Neural cell (in vitro differentiated cells): ENCODE results near the gene CCDC40. TPM values are rescaled to one million over a fixed set of nuclear protein-coding genes. Genes with fewer than 3 reads are reported as not detected.

Experiments
- H2AFZ ChIP-seq: fragments of 200-600, 300-800 bp; sonication (generic), shearing (Covaris generic); 2 replicates; pipeline ENCODE4 v1.6.0; 2014; ENCODE audit warnings: low read depth, mild to moderate bottlenecking, antibody characterized with exemption, low read length, moderate library complexity
- H3F3A ChIP-seq: fragments of 200-600 bp; shearing (Covaris generic); 2 replicates; pipeline ENCODE4 v1.6.1; 2016; ENCODE audit warnings: mild to moderate bottlenecking, moderate library complexity, mixed read lengths, antibody characterized with exemption, low read length; ENCODE audit not compliant: insufficient read depth, poor library complexity, severe bottlenecking
- H3K27ac ChIP-seq: fragments of 200-600, 300-800 bp; sonication (generic), shearing (Covaris generic); 2 replicates; pipeline ENCODE4 v1.5.1; 2014; ENCODE audit warnings: mild to moderate bottlenecking, low read length, moderate library complexity
- H3K27me3 ChIP-seq: fragments of 300-800, 200-600 bp; sonication (generic), shearing (Covaris generic); 2 replicates; pipeline ENCODE4 v1.6.0; 2014; ENCODE audit warnings: mild to moderate bottlenecking, low read depth, low read length, moderate library complexity; ENCODE audit not compliant: insufficient read depth
- H3K36me3 ChIP-seq: fragments of 300-800, 200-600 bp; sonication (generic), shearing (Covaris generic); 2 replicates; pipeline ENCODE4 v1.5.1; 2014; ENCODE audit warnings: mild to moderate bottlenecking, antibody characterized with exemption, low read length, moderate library complexity; ENCODE audit not compliant: insufficient read depth
- H3K4me2 ChIP-seq: fragments of 300-800, 200-600 bp; sonication (generic), shearing (Covaris generic); 2 replicates; pipeline ENCODE4 v1.6.0; 2014; ENCODE audit warnings: mild to moderate bottlenecking, low read length
- H3K4me3 ChIP-seq: fragments of 300-800, 200-600 bp; sonication (generic), shearing (Covaris generic); 2 replicates; pipeline ENCODE4 v1.5.1; 2014; ENCODE audit warnings: mild to moderate bottlenecking, low read length, moderate library complexity
- H3K79me2 ChIP-seq: fragments of 200-600 bp; shearing (Covaris generic); replicated peaks from 2 replicates; pipeline ENCODE4 v1.6.0; 2014; ENCODE audit warnings: mild to moderate bottlenecking, low read length, moderate library complexity; ENCODE audit not compliant: insufficient read depth
- H3K9ac ChIP-seq: fragments of 300-800, 200-600 bp; sonication (generic), shearing (Covaris generic); 2 replicates; pipeline ENCODE4 v1.6.1; 2016; ENCODE audit warnings: mild to moderate bottlenecking, low read length, mixed read lengths
- H3K9me2 ChIP-seq: fragments of 200-600 bp; shearing (Covaris generic); 2 replicates; pipeline ENCODE4 v1.6.1; 2016; ENCODE audit warnings: mild to moderate bottlenecking, low read length, mixed read lengths; ENCODE audit not compliant: insufficient read depth
- H3K9me3 ChIP-seq: fragments of 200-600, 300-800 bp; sonication (generic), shearing (Covaris generic); 2 replicates; pipeline ENCODE4 v1.6.1; 2016; ENCODE audit warnings: mild to moderate bottlenecking, mixed run types, low read length, moderate library complexity, mixed read lengths
- H4K20me1 ChIP-seq: fragments of 200-600 bp; shearing (Covaris generic); 2 replicates; pipeline ENCODE4 v1.6.1; 2016; ENCODE audit warnings: mild to moderate bottlenecking, mixed run types; ENCODE audit not compliant: insufficient read depth
- EP300 ChIP-seq: fragments of 450-650 bp; conservative IDR thresholded peaks from 2 replicates; pipeline ENCODE4 v1.6.1; 2014; ENCODE audit warnings: antibody characterized with exemption, mild to moderate bottlenecking, moderate library complexity; ENCODE audit not compliant: poor library complexity, severe bottlenecking
- EZH2 ChIP-seq: fragments of 200-600, 300-800 bp; shearing (Covaris generic), sonication (generic); IDR thresholded peaks from 2 replicates; pipeline ENCODE4 v1.6.1; 2014; ENCODE audit warnings: antibody characterized with exemption, low read length, borderline replicate concordance, mild to moderate bottlenecking; ENCODE audit not compliant: insufficient read depth, poor library complexity, severe bottlenecking
- MXI1 ChIP-seq: fragments of 450-650 bp; conservative IDR thresholded peaks from 2 replicates; pipeline ENCODE4 v1.6.1; 2014; ENCODE audit warnings: antibody characterized with exemption, mild to moderate bottlenecking; ENCODE audit not compliant: poor library complexity, severe bottlenecking
- POLR2AphosphoS5 ChIP-seq: IDR thresholded peaks from 2 replicates; pipeline ENCODE4 v1.6.1; 2012
- RAD21 ChIP-seq: fragments of 450-650 bp; conservative IDR thresholded peaks from 2 replicates; pipeline ENCODE4 v1.6.1; 2014; ENCODE audit warnings: antibody characterized with exemption, mild to moderate bottlenecking, moderate library complexity
- SMC3 ChIP-seq: fragments of 450-650 bp; conservative IDR thresholded peaks from 2 replicates; pipeline ENCODE4 v1.6.1; 2014; ENCODE audit warnings: antibody characterized with exemption, mild to moderate bottlenecking, moderate library complexity; ENCODE audit not compliant: poor library complexity
- TAF1 ChIP-seq: IDR thresholded peaks from 2 replicates; pipeline ENCODE4 v1.6.1; 2012; ENCODE audit warnings: low read depth
- polyA plus RNA-seq: library from polyadenylated mRNA; depleted of rRNA; stranded (reverse); fragments of >200 nt; gene quantifications from 2 replicates; pipeline ENCODE4 v1.2.3, GENCODE V29; 2014
- TF ChIP-seq, protein P1 (sequence below): fragments of 450-650 bp; IDR thresholded peaks from 2 replicates; pipeline ENCODE4 v1.5.1; 2014; ENCODE audit warnings: antibody characterized with exemption, mild to moderate bottlenecking, moderate library complexity; ENCODE audit not compliant: poor library complexity, severe bottlenecking
- TF ChIP-seq, protein P2 (sequence below): IDR thresholded peaks from 2 replicates; pipeline ENCODE4 v1.6.1; 2012; ENCODE audit warnings: borderline replicate concordance

Gene CCDC40
- polyA plus RNA-seq, 1 donor from 2014 or later, result 5.5 TPM

DNA sequence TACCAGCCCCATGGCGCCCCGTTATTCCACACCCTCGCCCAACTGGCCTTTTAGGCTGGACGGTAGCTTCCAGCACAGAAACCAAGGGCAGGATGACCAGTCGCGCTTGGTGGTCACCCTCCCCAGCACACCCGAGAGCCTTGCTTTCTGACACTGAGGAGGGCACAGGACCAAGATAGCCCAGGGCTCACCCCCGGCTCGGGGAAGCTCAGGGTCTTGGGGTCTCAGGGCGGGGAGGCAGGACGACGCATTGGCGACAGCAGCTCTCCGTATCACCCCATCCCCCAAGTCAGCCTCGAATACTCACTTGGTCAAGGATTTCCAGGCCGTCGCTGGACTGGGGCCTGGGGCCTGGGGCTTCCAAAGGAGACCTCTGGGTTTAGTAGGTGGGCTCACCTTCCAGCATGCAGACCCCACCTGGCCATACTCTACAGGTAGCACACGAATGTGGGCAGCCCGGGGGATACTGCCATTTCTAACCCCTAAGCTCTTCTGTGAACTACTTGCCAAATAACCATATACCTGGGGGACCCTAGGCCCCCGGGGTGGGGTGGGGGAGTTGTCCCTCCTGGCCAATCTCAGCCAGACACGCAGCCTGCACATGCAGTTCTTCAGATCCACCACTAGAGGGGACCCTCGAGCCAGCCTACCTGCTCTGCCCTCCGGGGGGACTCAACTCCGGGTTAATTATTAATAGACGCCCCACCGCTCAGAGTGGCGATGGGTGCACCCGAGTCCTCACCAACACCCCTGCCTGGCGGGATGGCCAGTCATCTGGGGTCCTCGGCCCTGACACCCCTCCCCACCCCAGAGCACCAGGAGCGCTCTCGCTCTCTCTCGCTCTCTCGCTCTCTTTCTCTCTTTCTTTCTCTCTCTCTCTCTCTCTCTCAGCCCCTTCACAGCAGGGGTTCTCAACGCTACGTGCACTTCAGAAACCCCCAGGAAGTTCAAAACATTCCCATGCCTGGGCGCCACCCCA is 30.8 kb upstream of the CCDC40 start:
- Histone ChIP-seq H3K27me3 (no peaks in the 10 kb centered on the region), H3F3A (no peaks in the 10 kb centered on the region), H2AFZ (no peak overlapping the region), H3K9ac (no peak overlapping the region), H4K20me1 (no peaks in the 10 kb centered on the region), H3K79me2 (no peaks in the 10 kb centered on the region), H3K4me2 (no peak overlapping the region), H3K4me3 (no peak overlapping the region), H3K36me3 (no peaks in the 10 kb centered on the region), H3K27ac (no peak overlapping the region), H3K9me2 (no peaks in the 10 kb centered on the region), H3K9me3 (no peaks in the 10 kb centered on the region)
- TF ChIP-seq POLR2AphosphoS5 (no peak), SMC3 (peak; percentile 53), TAF1 (no peak), RAD21 (peak; percentile 60), MXI1 (no peak)
- TF ChIP-seq, protein P1, sequence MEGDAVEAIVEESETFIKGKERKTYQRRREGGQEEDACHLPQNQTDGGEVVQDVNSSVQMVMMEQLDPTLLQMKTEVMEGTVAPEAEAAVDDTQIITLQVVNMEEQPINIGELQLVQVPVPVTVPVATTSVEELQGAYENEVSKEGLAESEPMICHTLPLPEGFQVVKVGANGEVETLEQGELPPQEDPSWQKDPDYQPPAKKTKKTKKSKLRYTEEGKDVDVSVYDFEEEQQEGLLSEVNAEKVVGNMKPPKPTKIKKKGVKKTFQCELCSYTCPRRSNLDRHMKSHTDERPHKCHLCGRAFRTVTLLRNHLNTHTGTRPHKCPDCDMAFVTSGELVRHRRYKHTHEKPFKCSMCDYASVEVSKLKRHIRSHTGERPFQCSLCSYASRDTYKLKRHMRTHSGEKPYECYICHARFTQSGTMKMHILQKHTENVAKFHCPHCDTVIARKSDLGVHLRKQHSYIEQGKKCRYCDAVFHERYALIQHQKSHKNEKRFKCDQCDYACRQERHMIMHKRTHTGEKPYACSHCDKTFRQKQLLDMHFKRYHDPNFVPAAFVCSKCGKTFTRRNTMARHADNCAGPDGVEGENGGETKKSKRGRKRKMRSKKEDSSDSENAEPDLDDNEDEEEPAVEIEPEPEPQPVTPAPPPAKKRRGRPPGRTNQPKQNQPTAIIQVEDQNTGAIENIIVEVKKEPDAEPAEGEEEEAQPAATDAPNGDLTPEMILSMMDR, result peak; percentile 77
- TF ChIP-seq, protein P2, sequence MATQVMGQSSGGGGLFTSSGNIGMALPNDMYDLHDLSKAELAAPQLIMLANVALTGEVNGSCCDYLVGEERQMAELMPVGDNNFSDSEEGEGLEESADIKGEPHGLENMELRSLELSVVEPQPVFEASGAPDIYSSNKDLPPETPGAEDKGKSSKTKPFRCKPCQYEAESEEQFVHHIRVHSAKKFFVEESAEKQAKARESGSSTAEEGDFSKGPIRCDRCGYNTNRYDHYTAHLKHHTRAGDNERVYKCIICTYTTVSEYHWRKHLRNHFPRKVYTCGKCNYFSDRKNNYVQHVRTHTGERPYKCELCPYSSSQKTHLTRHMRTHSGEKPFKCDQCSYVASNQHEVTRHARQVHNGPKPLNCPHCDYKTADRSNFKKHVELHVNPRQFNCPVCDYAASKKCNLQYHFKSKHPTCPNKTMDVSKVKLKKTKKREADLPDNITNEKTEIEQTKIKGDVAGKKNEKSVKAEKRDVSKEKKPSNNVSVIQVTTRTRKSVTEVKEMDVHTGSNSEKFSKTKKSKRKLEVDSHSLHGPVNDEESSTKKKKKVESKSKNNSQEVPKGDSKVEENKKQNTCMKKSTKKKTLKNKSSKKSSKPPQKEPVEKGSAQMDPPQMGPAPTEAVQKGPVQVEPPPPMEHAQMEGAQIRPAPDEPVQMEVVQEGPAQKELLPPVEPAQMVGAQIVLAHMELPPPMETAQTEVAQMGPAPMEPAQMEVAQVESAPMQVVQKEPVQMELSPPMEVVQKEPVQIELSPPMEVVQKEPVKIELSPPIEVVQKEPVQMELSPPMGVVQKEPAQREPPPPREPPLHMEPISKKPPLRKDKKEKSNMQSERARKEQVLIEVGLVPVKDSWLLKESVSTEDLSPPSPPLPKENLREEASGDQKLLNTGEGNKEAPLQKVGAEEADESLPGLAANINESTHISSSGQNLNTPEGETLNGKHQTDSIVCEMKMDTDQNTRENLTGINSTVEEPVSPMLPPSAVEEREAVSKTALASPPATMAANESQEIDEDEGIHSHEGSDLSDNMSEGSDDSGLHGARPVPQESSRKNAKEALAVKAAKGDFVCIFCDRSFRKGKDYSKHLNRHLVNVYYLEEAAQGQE, result no peak

DNA sequence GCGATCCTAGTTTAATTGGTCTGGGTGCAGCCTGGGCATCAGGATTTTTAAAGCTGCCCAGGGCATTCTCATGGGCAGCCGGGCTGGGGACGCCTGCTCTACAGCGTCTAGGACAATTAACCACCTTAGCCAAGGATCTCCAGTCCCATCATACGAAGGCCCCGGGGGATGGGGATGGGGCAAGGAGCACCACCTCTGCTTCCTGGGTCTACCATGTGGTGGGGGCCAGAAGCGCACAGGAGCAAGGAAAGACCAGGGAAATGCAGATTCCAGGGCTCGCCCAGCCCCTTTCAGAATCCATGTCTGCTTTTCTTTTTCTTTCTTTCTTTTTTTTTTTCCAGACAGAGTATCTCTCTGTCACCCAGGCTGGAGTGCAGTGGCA is 30.1 kb upstream of the CCDC40 start:
- H3K27ac ChIP-seq, result no peak overlapping the region
- no peaks in the 10 kb centered on the region for H3K79me2 ChIP-seq
- H3K27me3 ChIP-seq, result no peaks in the 10 kb centered on the region
- no peaks in the 10 kb centered on the region for H3K9me3 ChIP-seq
- no peak overlapping the region for H3K9ac ChIP-seq
- no peaks in the 10 kb centered on the region for H4K20me1 ChIP-seq
- TF ChIP-seq TAF1, result no peak
- TF ChIP-seq, protein P2, result no peak
- TF ChIP-seq MXI1, result no peak
- TF ChIP-seq POLR2AphosphoS5, result no peak
- TF ChIP-seq RAD21, result no peak
- no peak for TF ChIP-seq SMC3
- TF ChIP-seq, protein P1, result no peak
- TF ChIP-seq EP300, result no peak
- no peak for TF ChIP-seq EZH2
- H3K9me2 ChIP-seq, result no peaks in the 10 kb centered on the region
- no peak overlapping the region for H3K4me2 ChIP-seq
- no peak overlapping the region for H3K4me3 ChIP-seq
- H3F3A ChIP-seq, result no peaks in the 10 kb centered on the region
- H3K36me3 ChIP-seq, result no peaks in the 10 kb centered on the region
- no peak overlapping the region for H2AFZ ChIP-seq
